T47D (cell line): ENCODE results near the gene BCS1L.

Experiments used
- DNase-seq, 2 experiments: peaks; one replicate each; pipeline versions ENCODE4 v3.0.0 to v3.0.0-alpha.2; 2011 to 2012; ENCODE audit warnings: low read depth in 1 of 2, low spot score in 1 of 2
- JUND ChIP-seq: IDR thresholded peaks from 2 replicates; pipeline ENCODE4 v1.6.1; 2012; ENCODE audit warnings: low read depth
- in situ Hi-C: cut with HindIII; loops from 2 replicates; pipeline ENCODE4 v1.10.0; 2016; ENCODE audit warnings: low sequenced_read_pairs, low pct_unique_long_range_greater_than_20kb

The BCS1L gene

GRCh38 chr2:218709908-218710307, 50.4 kb downstream of the BCS1L start:
- no peak for DNase-seq
- in situ Hi-C loops = no loop called here
- TF ChIP-seq JUND = no peak

- no peak for DNase-seq
- in situ Hi-C loops = no loop called here
- TF ChIP-seq JUND = no peak
Observed at GRCh38 chr2:218710334-218710686, 50.8 kb downstream of the BCS1L start.

DNA sequence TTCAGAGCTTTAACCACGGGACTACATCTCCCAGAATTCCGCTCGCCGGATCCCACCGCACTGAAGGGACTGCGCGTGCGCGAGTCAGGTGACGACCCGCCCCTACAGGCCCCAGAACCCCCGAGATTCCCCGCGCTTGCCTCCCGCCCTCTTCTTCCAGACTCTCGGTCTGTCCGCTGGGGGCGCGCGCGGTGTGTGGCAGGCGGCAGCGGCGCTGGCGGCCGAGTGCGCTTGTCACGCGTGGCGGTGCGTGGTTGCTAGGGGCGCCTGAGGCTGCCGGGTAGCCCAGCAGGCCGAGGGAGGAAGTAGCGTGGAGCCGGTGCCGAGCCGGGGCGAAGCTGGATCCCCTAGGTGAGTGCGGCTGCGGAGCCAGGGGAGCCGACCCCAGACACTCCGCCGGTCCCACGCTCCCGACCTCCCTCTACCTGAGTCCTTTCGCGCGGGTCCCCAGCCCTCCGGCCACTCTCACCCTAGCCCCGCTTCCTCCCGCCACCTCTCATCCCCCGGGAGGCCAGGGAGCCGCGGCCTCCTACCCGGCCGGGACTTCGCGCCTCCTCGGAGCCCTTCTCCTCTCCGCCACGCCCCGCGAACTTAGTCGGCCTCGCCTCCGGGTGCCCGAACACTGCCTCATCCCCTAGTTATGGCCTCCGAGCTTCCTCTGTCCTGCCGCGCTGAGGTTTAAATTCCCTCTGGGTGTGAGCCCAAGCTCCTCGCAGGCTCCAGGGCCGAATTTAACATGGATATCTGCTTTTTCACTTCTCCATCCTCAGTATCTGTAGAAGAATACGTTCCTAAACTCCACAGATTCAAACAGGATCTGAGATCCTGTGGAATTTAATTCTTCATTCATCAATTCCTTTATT, 51.4 kb downstream of the BCS1L start, which contains the start of gene TTLL4:
Gene TTLL4 (plus strand): TSS at position 149 of the 863 bp plus-strand sequence. CDS start 26,842 bp downstream, outside the sequence.
- TF ChIP-seq JUND = no peak
- peak; percentile 86 to 96 for DNase-seq
- in situ Hi-C loops = no loop called here

DNA sequence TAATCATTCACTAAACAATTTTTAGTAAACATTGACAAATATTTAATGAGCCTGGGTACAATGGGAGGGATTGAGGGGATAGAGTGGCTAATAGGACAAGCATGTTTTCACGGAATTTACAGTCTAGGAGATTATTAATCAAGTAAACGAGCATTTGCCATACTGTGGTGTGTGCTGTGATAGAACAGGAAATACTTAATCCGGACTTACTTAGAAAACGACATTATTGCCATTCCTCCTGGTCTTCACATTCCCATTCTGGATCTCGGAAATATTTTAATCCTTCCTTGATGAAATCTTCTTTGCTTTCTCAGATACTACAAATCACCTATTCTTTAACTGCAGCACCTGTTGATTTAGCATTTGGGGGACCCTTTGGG, 52.1 kb downstream of the BCS1L start:
- in situ Hi-C loops = no loop called here
- peak in 1 of 2 experiments; percentile 5 for DNase-seq
- no peak for TF ChIP-seq JUND
